ENCODE measurements around the gene AKAP13. TPM values are rescaled to one million over a fixed set of nuclear protein-coding genes. Genes with fewer than 3 reads are reported as not detected.

The AKAP13 gene
- total RNA-seq, 1 donor from 2014 or later, result 73.8 TPM

- Mint-ChIP-seq H3K9me3 (peaks cover 2% of the 10 kb centered on the region), H3K36me3 (peaks cover 15% of the 10 kb centered on the region), H3K4me3 (no peak overlapping the region), H3K4me1 (no peaks in the 10 kb centered on the region), H3K27ac (no peak overlapping the region), H3K27me3 (ENCODE audit: insufficient read depth, low read depth) (no peaks in the 10 kb centered on the region)
- Histone ChIP-seq H3K4me1 (peaks cover 10% of the 10 kb centered on the region), H4K20me1 (ENCODE audit: low read depth) (peaks cover 1% of the 10 kb centered on the region), H3K4me2 (no peak overlapping the region), H3K36me3 (peaks cover 10% of the 10 kb centered on the region), H3K27ac (no peak overlapping the region), H3K4me3 (no peak overlapping the region), H2AFZ (replicated peaks) (no peak overlapping the region), H3K79me2 (ENCODE audit: low read depth) (no peaks in the 10 kb centered on the region), H3K9ac (no peak overlapping the region), H3K9me3 (ENCODE audit: low read depth) (no peaks in the 10 kb centered on the region), H3F3A (ENCODE audit: low read depth) (no peaks in the 10 kb centered on the region), H3K27me3 (no peaks in the 10 kb centered on the region)
- no peak for TF ChIP-seq EZH2phosphoT487 (IDR thresholded peaks at IDR 0.05)
- TF ChIP-seq EZH2 (IDR thresholded peaks at IDR 0.05), result no peak
- TF ChIP-seq CTCF (IDR thresholded peaks at IDR 0.05), result no peak
- no peak for DNase-seq (ENCODE audit: low spot score)
These were observed 249.9 kb downstream of the AKAP13 start for GRCh38 chr15:85630311-85630710.

- no peaks in the 10 kb centered on the region for H3K27me3 ChIP-seq
- no peaks in the 10 kb centered on the region for H3K4me1 Mint-ChIP-seq
- peaks cover 10% of the 10 kb centered on the region for H3K4me1 ChIP-seq
- H3K9ac ChIP-seq, result no peak overlapping the region
- no peaks in the 10 kb centered on the region for H3F3A ChIP-seq (ENCODE audit: low read depth)
- no peak overlapping the region for H3K27ac Mint-ChIP-seq
- H3K36me3 Mint-ChIP-seq, result peaks cover 18% of the 10 kb centered on the region
- no peak overlapping the region for H2AFZ ChIP-seq (replicated peaks)
- H4K20me1 ChIP-seq (ENCODE audit: low read depth), result no peaks in the 10 kb centered on the region
- no peaks in the 10 kb centered on the region for H3K79me2 ChIP-seq (ENCODE audit: low read depth)
- no peak for TF ChIP-seq EZH2 (IDR thresholded peaks at IDR 0.05)
- no peak for TF ChIP-seq CTCF (IDR thresholded peaks at IDR 0.05)
- TF ChIP-seq EZH2phosphoT487 (IDR thresholded peaks at IDR 0.05), result no peak
- peaks cover 10% of the 10 kb centered on the region for H3K36me3 ChIP-seq
- H3K4me3 Mint-ChIP-seq, result no peak overlapping the region
- no peak overlapping the region for H3K4me2 ChIP-seq
- no peak overlapping the region for H3K27ac ChIP-seq
- no peaks in the 10 kb centered on the region for H3K27me3 Mint-ChIP-seq (ENCODE audit: insufficient read depth, low read depth)
- no peaks in the 10 kb centered on the region for H3K9me3 ChIP-seq (ENCODE audit: low read depth)
- H3K9me3 Mint-ChIP-seq, result peaks cover 2% of the 10 kb centered on the region
- no peak for DNase-seq (ENCODE audit: low spot score)
- no peak overlapping the region for H3K4me3 ChIP-seq
These were observed 250.6 kb downstream of the AKAP13 start for GRCh38 chr15:85631018-85631417.

- H3F3A ChIP-seq (ENCODE audit: low read depth), result no peaks in the 10 kb centered on the region
- H3K9ac ChIP-seq, result no peak overlapping the region
- peaks cover 10% of the 10 kb centered on the region for H3K36me3 ChIP-seq
- H3K4me1 ChIP-seq, result peaks cover 10% of the 10 kb centered on the region
- no peak for DNase-seq (ENCODE audit: low spot score)
- H3K4me3 ChIP-seq, result no peak overlapping the region
- Mint-ChIP-seq H3K4me1 (no peaks in the 10 kb centered on the region), H3K9me3 (peaks cover 2% of the 10 kb centered on the region), H3K27ac (no peak overlapping the region), H3K36me3 (peaks cover 22% of the 10 kb centered on the region), H3K27me3 (ENCODE audit: insufficient read depth, low read depth) (peaks cover 2% of the 10 kb centered on the region), H3K4me3 (no peak overlapping the region)
- H3K4me2 ChIP-seq, result no peak overlapping the region
- no peak overlapping the region for H3K27ac ChIP-seq
- H3K79me2 ChIP-seq (ENCODE audit: low read depth), result no peaks in the 10 kb centered on the region
- TF ChIP-seq EZH2 (IDR thresholded peaks at IDR 0.05), result no peak
- TF ChIP-seq EZH2phosphoT487 (IDR thresholded peaks at IDR 0.05), result no peak
- no peak for TF ChIP-seq CTCF (IDR thresholded peaks at IDR 0.05)
- H3K27me3 ChIP-seq, result no peaks in the 10 kb centered on the region
- H3K9me3 ChIP-seq (ENCODE audit: low read depth), result no peaks in the 10 kb centered on the region
- no peaks in the 10 kb centered on the region for H4K20me1 ChIP-seq (ENCODE audit: low read depth)
- H2AFZ ChIP-seq (replicated peaks), result no peak overlapping the region
These were observed 251.6 kb downstream of the AKAP13 start for GRCh38 chr15:85632014-85632413.

Measured in neural progenitor cell (in vitro differentiated cells).